SH-SY5Y (cell line): ENCODE measurements around the gene NOL4L.

Source experiments
- GATA2 ChIP-seq: IDR thresholded peaks from 2 replicates; pipeline ENCODE4 v1.6.1; 2011; ENCODE audit warnings: mild to moderate bottlenecking, low read depth, low read length
- GATA3 ChIP-seq: IDR thresholded peaks from 2 replicates; pipeline ENCODE4 v1.6.1; 2011; ENCODE audit warnings: low read depth, mild to moderate bottlenecking, low read length, moderate library complexity

DNA sequence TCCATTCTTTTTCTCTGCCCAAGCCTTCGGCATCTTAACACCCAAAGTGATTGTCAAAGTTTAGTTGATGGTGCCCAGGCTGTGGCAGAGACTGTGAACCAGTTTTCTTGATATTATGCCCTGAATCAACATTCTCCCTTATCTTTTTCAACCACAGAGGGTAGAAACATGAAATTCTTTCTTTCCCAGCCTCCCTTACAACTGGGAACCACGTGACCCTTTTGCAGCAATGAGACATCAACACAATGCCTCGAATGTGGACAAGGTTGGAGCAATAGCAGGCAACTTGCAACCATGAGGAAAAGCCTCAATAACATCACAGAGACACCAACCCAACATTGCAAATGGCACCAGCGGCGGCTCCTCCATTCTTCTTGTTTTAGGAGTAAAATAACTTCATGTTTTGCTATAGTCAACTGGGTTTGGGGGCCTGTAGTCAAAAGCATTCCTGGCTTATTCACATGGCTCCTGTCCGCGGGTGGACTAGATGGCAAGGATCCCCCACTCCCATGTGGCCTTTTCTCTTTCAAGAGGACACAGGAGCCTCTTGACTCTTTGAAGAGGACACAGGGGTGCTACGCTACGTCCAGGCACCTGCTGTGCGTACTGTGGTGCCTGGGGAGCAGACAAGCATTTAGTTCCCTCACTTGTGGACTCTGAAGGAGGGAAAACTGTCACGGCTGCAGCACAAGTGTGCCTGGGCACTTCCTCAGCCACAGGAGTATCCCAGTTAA lies 90.5 kb downstream of the NOL4L start:
- no peak for TF ChIP-seq GATA2
- TF ChIP-seq GATA3, result no peak
